Non-pigmented ciliary epithelial cell (primary cell): ENCODE results near the gene ANKRA2.
A peak's percentile ranks its signal among the peaks of the same experiment; 100 is the strongest.
"Not testable (repeated sequence)": the region's sequence is repeated elsewhere in the genome, so short reads cannot be mapped to it uniquely, and the experiment has no call there.

ENCODE experiments used
- DNase-seq: peaks from one replicate; pipeline ENCODE4 v3.0.0-alpha.2; 2010; ENCODE audit warnings: low read depth

The ANKRA2 gene

GRCh38 chr5:73545403-73545779 lies 20.0 kb downstream of the ANKRA2 start:
- no peak for DNase-seq

- no peak for DNase-seq
These were observed 20.7 kb downstream of the ANKRA2 start for GRCh38 chr5:73544429-73545402.

- DNase-seq = no peak
These were observed 23.4 kb downstream of the ANKRA2 start for GRCh38 chr5:73542020-73542419.

GRCh38 chr5:73540192-73540591 lies 25.2 kb downstream of the ANKRA2 start:
- DNase-seq = peak; percentile 59

GRCh38 chr5:73539730-73540129 lies 25.7 kb downstream of the ANKRA2 start:
- DNase-seq = no peak

GRCh38 chr5:73534971-73535370 lies 30.5 kb downstream of the ANKRA2 start:
- no peak for DNase-seq

GRCh38 chr5:73534011-73534644 lies 31.3 kb downstream of the ANKRA2 start:
- DNase-seq = no peak

- no peak for DNase-seq
These were observed 33.2 kb downstream of the ANKRA2 start for GRCh38 chr5:73532195-73532594.

GRCh38 chr5:73531356-73531755 lies 34.1 kb downstream of the ANKRA2 start:
- no peak for DNase-seq

GRCh38 chr5:73529081-73529480 lies 36.4 kb downstream of the ANKRA2 start:
- DNase-seq = no peak

- no peak for DNase-seq
These were observed 37.2 kb downstream of the ANKRA2 start for GRCh38 chr5:73528248-73528647.

- DNase-seq = no peak
These were observed 39.7 kb downstream of the ANKRA2 start for GRCh38 chr5:73525606-73526203.

- DNase-seq = no peak
These were observed 41.6 kb downstream of the ANKRA2 start for GRCh38 chr5:73523861-73524260.

- DNase-seq = no peak
These were observed 42.5 kb downstream of the ANKRA2 start for GRCh38 chr5:73522989-73523388.

- DNase-seq = peak; percentile 48
These were observed 45.7 kb downstream of the ANKRA2 start for GRCh38 chr5:73519531-73520283.

GRCh38 chr5:73515232-73515631 lies 50.2 kb downstream of the ANKRA2 start:
- no peak for DNase-seq

- no peak for DNase-seq
These were observed 51.0 kb downstream of the ANKRA2 start for GRCh38 chr5:73514418-73514817.

- DNase-seq = no peak
These were observed 51.4 kb downstream of the ANKRA2 start for GRCh38 chr5:73513996-73514395.

GRCh38 chr5:73508521-73508920 lies 56.9 kb downstream of the ANKRA2 start:
- not testable (repeated sequence) for DNase-seq

GRCh38 chr5:73507062-73507461 lies 58.4 kb downstream of the ANKRA2 start:
- DNase-seq = no peak

- DNase-seq = no peak
These were observed 58.9 kb downstream of the ANKRA2 start for GRCh38 chr5:73506459-73506955.
